NCI-H2029 treated with DMSO at 0.1 percent for 48 hours (cell line): ENCODE data around the gene ZMIZ1.

Experiments used
- DNase-seq: peaks from one replicate; lab custom pipeline; 2025; lab: John Stamatoyannopoulos, UW

ZMIZ1 gene

GRCh38 chr10:79292026-79292766 lies 223.4 kb downstream of the ZMIZ1 start:
- no peak for DNase-seq

GRCh38 chr10:79292891-79293746 lies 224.4 kb downstream of the ZMIZ1 start:
- DNase-seq: no peak

GRCh38 chr10:79293841-79294581 lies 225.2 kb downstream of the ZMIZ1 start:
- no peak for DNase-seq

- DNase-seq: no peak
Observed at GRCh38 chr10:79295563-79295962, 226.8 kb downstream of the ZMIZ1 start.

GRCh38 chr10:79296431-79296830 lies 227.7 kb downstream of the ZMIZ1 start:
- no peak for DNase-seq

GRCh38 chr10:79298403-79299244 lies 229.9 kb downstream of the ZMIZ1 start:
- DNase-seq: no peak

GRCh38 chr10:79299397-79300241 lies 230.9 kb downstream of the ZMIZ1 start:
- no peak for DNase-seq

GRCh38 chr10:79300711-79301110 lies 231.9 kb downstream of the ZMIZ1 start:
- no peak for DNase-seq

- no peak for DNase-seq
Observed at GRCh38 chr10:79301754-79302530, 233.2 kb downstream of the ZMIZ1 start.

- no peak for DNase-seq
Observed at GRCh38 chr10:79303631-79304478, 235.1 kb downstream of the ZMIZ1 start.

GRCh38 chr10:79304479-79305087 lies 235.8 kb downstream of the ZMIZ1 start:
- no peak for DNase-seq

GRCh38 chr10:79305515-79305914 lies 236.7 kb downstream of the ZMIZ1 start:
- no peak for DNase-seq

GRCh38 chr10:79305988-79306387 lies 237.2 kb downstream of the ZMIZ1 start:
- no peak for DNase-seq

GRCh38 chr10:79306644-79307220 lies 238.0 kb downstream of the ZMIZ1 start:
- no peak for DNase-seq

- no peak for DNase-seq
Observed at GRCh38 chr10:79308016-79308415, 239.2 kb downstream of the ZMIZ1 start.

- DNase-seq: no peak
Observed at GRCh38 chr10:79308969-79309665, 240.4 kb downstream of the ZMIZ1 start.

- no peak for DNase-seq
Observed at GRCh38 chr10:79310200-79310865, 241.6 kb downstream of the ZMIZ1 start.
